Right kidney (tissue), 1 donor: ENCODE data around the gene RIN2.
"Not testable (repeated sequence)": the region's sequence is repeated elsewhere in the genome, so short reads cannot be mapped to it uniquely, and the experiment has no call there.

ENCODE experiments used
- DNase-seq: peaks from one replicate; pipeline ENCODE4 v3.0.0-alpha.2; 2016

RIN2 gene

GRCh38 chr20:19737025-19737424 lies 21.0 kb upstream of the RIN2 start:
- no peak for DNase-seq

GRCh38 chr20:19738951-19739350 lies 19.1 kb upstream of the RIN2 start:
- no peak for DNase-seq

- no peak for DNase-seq
Observed at GRCh38 chr20:19739351-19739750, 18.7 kb upstream of the RIN2 start.

GRCh38 chr20:19740512-19740911 lies 17.5 kb upstream of the RIN2 start:
- DNase-seq = no peak

GRCh38 chr20:19741924-19742323 lies 16.1 kb upstream of the RIN2 start:
- no peak for DNase-seq

GRCh38 chr20:19742974-19743639 lies 15.0 kb upstream of the RIN2 start:
- DNase-seq = no peak

GRCh38 chr20:19743640-19743995 lies 14.4 kb upstream of the RIN2 start:
- no peak for DNase-seq

GRCh38 chr20:19745106-19745505 lies 13.0 kb upstream of the RIN2 start:
- no peak for DNase-seq

- DNase-seq = no peak
Observed at GRCh38 chr20:19745584-19745983, 12.5 kb upstream of the RIN2 start.

- no peak for DNase-seq
Observed at GRCh38 chr20:19746396-19746795, 11.7 kb upstream of the RIN2 start.

GRCh38 chr20:19747903-19748302 lies 10.2 kb upstream of the RIN2 start:
- no peak for DNase-seq

GRCh38 chr20:19748681-19749080 lies 9.4 kb upstream of the RIN2 start:
- DNase-seq = no peak

GRCh38 chr20:19749618-19750071 lies 8.4 kb upstream of the RIN2 start:
- DNase-seq = no peak

GRCh38 chr20:19750101-19750606 lies 7.9 kb upstream of the RIN2 start:
- no peak for DNase-seq

GRCh38 chr20:19750907-19751636 lies 7.0 kb upstream of the RIN2 start:
- DNase-seq = no peak

GRCh38 chr20:19754201-19754600 lies 3.9 kb upstream of the RIN2 start:
- not testable (repeated sequence) for DNase-seq

- DNase-seq = peak; percentile 52
Observed at GRCh38 chr20:19756761-19757486, 1.1 kb upstream of the RIN2 start.

GRCh38 chr20:19757487-19758132 lies 448 bp upstream of the RIN2 start:
- peak; percentile 94 for DNase-seq

GRCh38 chr20:19758501-19759331 lies 658 bp downstream of the RIN2 start:
- peak; percentile 87 for DNase-seq

- no peak for DNase-seq
Observed at GRCh38 chr20:19760371-19760721, 2.3 kb downstream of the RIN2 start.

GRCh38 chr20:19761326-19761725 lies 3.3 kb downstream of the RIN2 start:
- no peak for DNase-seq

GRCh38 chr20:19761841-19762240 lies 3.8 kb downstream of the RIN2 start:
- DNase-seq = no peak
